ENCODE measurements around the gene GADD45A.

DNA sequence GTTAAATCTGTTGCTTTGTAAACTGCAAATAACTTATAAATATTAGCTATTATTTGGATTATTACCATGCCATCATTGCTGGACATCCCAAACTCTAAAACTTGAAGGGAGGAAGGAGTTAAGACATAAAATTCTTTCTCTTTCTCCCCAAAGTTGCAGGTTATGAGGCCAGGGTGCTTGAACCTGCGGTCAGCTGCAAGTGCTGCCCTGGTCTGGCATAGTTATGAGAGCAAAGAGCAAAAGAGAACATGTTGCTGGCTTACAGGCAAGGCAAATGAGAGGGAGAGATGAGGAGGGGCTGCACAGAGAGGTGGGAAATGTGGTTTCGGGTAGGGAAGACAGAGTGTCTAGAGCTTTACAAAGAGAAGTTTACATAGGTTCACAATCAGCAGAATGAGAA lies 30.8 kb downstream of the GADD45A start:
- TF ChIP-seq, protein P1, sequence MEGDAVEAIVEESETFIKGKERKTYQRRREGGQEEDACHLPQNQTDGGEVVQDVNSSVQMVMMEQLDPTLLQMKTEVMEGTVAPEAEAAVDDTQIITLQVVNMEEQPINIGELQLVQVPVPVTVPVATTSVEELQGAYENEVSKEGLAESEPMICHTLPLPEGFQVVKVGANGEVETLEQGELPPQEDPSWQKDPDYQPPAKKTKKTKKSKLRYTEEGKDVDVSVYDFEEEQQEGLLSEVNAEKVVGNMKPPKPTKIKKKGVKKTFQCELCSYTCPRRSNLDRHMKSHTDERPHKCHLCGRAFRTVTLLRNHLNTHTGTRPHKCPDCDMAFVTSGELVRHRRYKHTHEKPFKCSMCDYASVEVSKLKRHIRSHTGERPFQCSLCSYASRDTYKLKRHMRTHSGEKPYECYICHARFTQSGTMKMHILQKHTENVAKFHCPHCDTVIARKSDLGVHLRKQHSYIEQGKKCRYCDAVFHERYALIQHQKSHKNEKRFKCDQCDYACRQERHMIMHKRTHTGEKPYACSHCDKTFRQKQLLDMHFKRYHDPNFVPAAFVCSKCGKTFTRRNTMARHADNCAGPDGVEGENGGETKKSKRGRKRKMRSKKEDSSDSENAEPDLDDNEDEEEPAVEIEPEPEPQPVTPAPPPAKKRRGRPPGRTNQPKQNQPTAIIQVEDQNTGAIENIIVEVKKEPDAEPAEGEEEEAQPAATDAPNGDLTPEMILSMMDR (IDR thresholded peaks at IDR 0.05 in 8 of 11, conservative IDR thresholded peaks at IDR 0.05 in 3 of 11), result no peak
- TF ChIP-seq POLR2AphosphoS5 (IDR thresholded peaks at IDR 0.05) (no peak), POLR2A (IDR thresholded peaks at IDR 0.05) (no peak)

All from spleen (tissue), 7 donors.